ENCODE results near the gene MSH6. TPM values are rescaled to one million over a fixed set of nuclear protein-coding genes. Genes with fewer than 3 reads are reported as not detected.
"Not testable (repeated sequence)": the region's sequence is repeated elsewhere in the genome, so short reads cannot be mapped to it uniquely, and the experiment has no call there.

Gene MSH6
- total RNA-seq, 1 experiment from 2014 or later: 88.1 TPM

DNA sequence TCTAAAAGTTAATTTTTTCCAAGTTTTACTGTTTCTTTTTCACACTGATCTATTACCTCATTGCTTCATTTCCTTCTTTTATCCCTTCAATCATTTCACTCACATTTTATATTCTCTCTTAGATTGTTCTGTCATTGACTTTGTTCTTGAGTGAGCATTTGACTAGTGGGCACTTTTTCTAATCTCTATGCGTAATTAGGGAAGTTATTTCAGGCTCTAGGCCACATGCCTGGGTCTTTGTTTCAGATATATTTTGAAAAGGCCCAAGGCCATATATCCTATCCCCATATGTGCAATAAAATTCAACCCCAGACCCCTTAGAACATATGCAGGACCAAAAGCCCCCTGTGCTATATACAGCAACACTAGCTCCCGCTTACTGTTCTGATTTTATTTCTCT lies 61.2 kb downstream of the MSH6 start:
- intact Hi-C loops (cut with micrococcal nuclease; ENCODE audit: unreplicated experiment): no loop called here
- Mint-ChIP-seq H3K4me1 (ENCODE audit: low read depth, unreplicated experiment) (no peaks in the 10 kb centered on the region), H3K27me3 (ENCODE audit: unreplicated experiment) (no peaks in the 10 kb centered on the region), H3K4me3 (ENCODE audit: low read depth, unreplicated experiment) (no peak overlapping the region), H3K9me3 (ENCODE audit: low read depth, unreplicated experiment) (no peaks in the 10 kb centered on the region), H3K27ac (ENCODE audit: unreplicated experiment) (no peak overlapping the region), H3K36me3 (ENCODE audit: insufficient read depth, unreplicated experiment) (peaks cover 3% of the 10 kb centered on the region)
- TF ChIP-seq, protein P1, sequence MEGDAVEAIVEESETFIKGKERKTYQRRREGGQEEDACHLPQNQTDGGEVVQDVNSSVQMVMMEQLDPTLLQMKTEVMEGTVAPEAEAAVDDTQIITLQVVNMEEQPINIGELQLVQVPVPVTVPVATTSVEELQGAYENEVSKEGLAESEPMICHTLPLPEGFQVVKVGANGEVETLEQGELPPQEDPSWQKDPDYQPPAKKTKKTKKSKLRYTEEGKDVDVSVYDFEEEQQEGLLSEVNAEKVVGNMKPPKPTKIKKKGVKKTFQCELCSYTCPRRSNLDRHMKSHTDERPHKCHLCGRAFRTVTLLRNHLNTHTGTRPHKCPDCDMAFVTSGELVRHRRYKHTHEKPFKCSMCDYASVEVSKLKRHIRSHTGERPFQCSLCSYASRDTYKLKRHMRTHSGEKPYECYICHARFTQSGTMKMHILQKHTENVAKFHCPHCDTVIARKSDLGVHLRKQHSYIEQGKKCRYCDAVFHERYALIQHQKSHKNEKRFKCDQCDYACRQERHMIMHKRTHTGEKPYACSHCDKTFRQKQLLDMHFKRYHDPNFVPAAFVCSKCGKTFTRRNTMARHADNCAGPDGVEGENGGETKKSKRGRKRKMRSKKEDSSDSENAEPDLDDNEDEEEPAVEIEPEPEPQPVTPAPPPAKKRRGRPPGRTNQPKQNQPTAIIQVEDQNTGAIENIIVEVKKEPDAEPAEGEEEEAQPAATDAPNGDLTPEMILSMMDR (IDR thresholded peaks at IDR 0.05; ENCODE audit: unreplicated experiment): no peak
- no peak for DNase-seq
- BruUV-seq (replicated peaks): no TSS peak
- CTCF ChIA-PET: no interaction called here

DNA sequence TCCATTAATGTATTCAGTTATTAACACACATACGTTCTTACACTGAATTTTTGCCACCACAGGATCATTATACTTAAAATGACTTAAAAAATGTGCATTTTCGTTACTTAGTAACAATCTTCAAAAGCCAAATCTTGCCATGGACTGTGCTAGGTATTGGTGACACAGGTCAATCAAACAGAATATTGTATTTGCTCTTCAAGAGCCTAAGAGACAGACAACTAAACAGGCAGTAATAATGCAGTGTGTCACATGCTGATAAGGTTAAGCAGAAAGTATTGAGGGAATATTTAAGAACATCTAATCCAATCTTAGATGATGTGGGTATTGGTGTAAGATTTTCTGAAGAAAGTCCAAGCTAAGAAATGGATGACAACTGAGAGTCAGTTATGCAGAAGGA lies 66.4 kb downstream of the MSH6 start:
- no TSS peak for BruUV-seq (replicated peaks)
- Mint-ChIP-seq H3K4me3 (ENCODE audit: low read depth, unreplicated experiment) (no peak overlapping the region), H3K27me3 (ENCODE audit: unreplicated experiment) (no peaks in the 10 kb centered on the region), H3K27ac (ENCODE audit: unreplicated experiment) (no peak overlapping the region), H3K4me1 (ENCODE audit: low read depth, unreplicated experiment) (peaks cover 8% of the 10 kb centered on the region), H3K36me3 (ENCODE audit: insufficient read depth, unreplicated experiment) (peaks cover 6% of the 10 kb centered on the region), H3K9me3 (ENCODE audit: low read depth, unreplicated experiment) (no peaks in the 10 kb centered on the region)
- intact Hi-C loops (cut with micrococcal nuclease; ENCODE audit: unreplicated experiment): no loop called here
- DNase-seq: no peak
- CTCF ChIA-PET: no interaction called here
- TF ChIP-seq, protein P1 (IDR thresholded peaks at IDR 0.05; ENCODE audit: unreplicated experiment): no peak

DNA sequence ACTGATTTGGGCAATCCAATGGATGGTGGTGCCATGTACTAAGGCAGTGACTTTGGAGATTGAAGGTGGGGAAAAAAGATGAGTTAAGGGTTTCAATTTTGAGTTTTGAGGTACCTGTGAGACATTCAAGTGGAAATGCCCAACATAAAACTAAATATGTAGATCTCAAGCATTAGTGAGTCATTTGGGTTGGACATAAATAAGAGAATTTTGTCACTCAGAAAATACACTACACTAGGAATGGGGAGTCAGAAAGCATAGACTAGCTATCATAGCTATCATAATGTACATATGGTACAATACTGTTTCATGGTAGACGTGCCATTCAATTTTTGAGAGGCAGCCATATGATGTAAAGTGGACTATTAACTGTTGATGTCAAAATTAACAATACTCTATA lies 67.3 kb downstream of the MSH6 start:
- H3K4me1 Mint-ChIP-seq (ENCODE audit: low read depth, unreplicated experiment): peaks cover 8% of the 10 kb centered on the region
- intact Hi-C loops (cut with micrococcal nuclease; ENCODE audit: unreplicated experiment): no loop called here
- BruUV-seq (replicated peaks): no TSS peak

DNA sequence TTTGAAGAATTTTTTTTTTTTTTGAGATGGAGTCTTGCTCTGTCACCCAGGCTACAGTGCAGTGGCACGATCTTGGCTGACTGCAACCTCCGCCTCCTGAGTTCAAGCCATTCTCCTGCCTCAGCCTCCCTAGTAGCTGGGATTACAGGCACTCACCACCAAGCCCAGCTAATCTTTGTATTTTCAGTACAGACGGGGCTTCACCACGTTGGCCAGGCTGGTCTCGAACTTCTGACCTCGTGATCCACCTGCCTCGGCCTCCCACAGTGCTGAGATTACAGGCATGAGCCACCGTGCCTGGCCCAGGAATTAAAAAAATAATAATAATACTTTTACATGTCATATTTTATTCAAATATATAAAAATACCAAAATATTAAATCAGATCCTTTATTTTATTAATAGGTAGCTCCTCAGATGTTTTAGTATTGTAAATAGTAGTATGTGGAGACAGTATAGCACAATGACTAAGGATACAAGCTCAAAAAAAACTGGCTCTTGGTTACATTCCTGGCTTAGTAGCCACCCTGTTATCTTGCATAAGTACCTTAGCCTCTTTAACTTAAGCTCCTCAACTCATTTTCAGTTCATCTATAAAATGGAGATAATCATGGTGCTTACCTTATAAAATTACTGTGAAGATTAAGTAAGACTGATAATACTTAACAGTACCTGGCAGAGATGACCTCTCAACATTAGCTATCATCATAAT lies 70.3 kb downstream of the MSH6 start:
- peaks cover 11% of the 10 kb centered on the region for H3K36me3 Mint-ChIP-seq (ENCODE audit: insufficient read depth, unreplicated experiment)
- H3K4me3 Mint-ChIP-seq (ENCODE audit: low read depth, unreplicated experiment); H3K27me3 Mint-ChIP-seq (ENCODE audit: unreplicated experiment); H3K9me3 Mint-ChIP-seq (ENCODE audit: low read depth, unreplicated experiment); DNase-seq; CTCF ChIA-PET; intact Hi-C loops (cut with micrococcal nuclease; ENCODE audit: unreplicated experiment); BruUV-seq (replicated peaks); H3K27ac Mint-ChIP-seq (ENCODE audit: unreplicated experiment): not testable (repeated sequence)
- peaks cover 31% of the 10 kb centered on the region for H3K4me1 Mint-ChIP-seq (ENCODE audit: low read depth, unreplicated experiment)

More for the DNA sequence above, 67.3 kb downstream of the MSH6 start:
- H3K36me3 Mint-ChIP-seq (ENCODE audit: insufficient read depth, unreplicated experiment): peaks cover 6% of the 10 kb centered on the region
- no peak overlapping the region for H3K4me3 Mint-ChIP-seq (ENCODE audit: low read depth, unreplicated experiment)
- CTCF ChIA-PET: no interaction called here
- no peak for DNase-seq
- no peaks in the 10 kb centered on the region for H3K9me3 Mint-ChIP-seq (ENCODE audit: low read depth, unreplicated experiment)
- no peak overlapping the region for H3K27ac Mint-ChIP-seq (ENCODE audit: unreplicated experiment)
- no peaks in the 10 kb centered on the region for H3K27me3 Mint-ChIP-seq (ENCODE audit: unreplicated experiment)
- TF ChIP-seq, protein P1 (IDR thresholded peaks at IDR 0.05; ENCODE audit: unreplicated experiment): no peak

Other genes starting within 250 kb of the MSH6 start
- not detected in 2 replicates for gene KCNK12, start 212.2 kb upstream of the MSH6 start, total RNA-seq (2022)
- 58.0 and 65.3 TPM in 2 replicates for gene FBXO11, start 123.4 kb downstream of the MSH6 start, total RNA-seq (2022)

Measured in Calu3 (cell line).